GM23338 (cell line): ENCODE results near the gene OXER1. TPM values are rescaled to one million over a fixed set of nuclear protein-coding genes. Genes with fewer than 3 reads are reported as not detected.

Experiments
- polyA plus RNA-seq: library from polyadenylated mRNA; unstranded; fragments of >200 nt; fragmentation: Nextera tagmentation; extraction: Ambion mirVana; gene quantifications from 2 replicates; pipeline ENCODE4 v1.2.1, GENCODE V29; 2016
- small RNA-seq: library from RNA; depleted of rRNA; stranded (forward); fragments of <200 nt; gene quantifications from one replicate; pipeline ENCODE3, GENCODE V24; 2014; ENCODE audit warnings: low replicate concordance
- total RNA-seq: library from RNA; depleted of rRNA; stranded (reverse); fragments of >200 nt; shearing (Covaris generic); gene quantifications from 2 replicates; pipeline ENCODE4 v1.2.3, GENCODE V29; 2014; rRNA removed

OXER1 gene
- total and polyA plus RNA-seq, 2 experiments from 2014 or later = 0.69 to 1.5 TPM

Small RNAs within 50 kb of the gene (small RNA-seq; reads per million reads assigned to genes)
- not detected for gene RNU6-137P

Other genes with a start within 250 kb of the OXER1 start
- 145 and 162 TPM in 2 replicates for gene MTA3, start 195.5 kb downstream of the OXER1 start, total RNA-seq
- 202 and 208 TPM in 2 replicates for gene MTA3, start 195.5 kb downstream of the OXER1 start, polyA plus RNA-seq
- 0.97 and 2.6 TPM in 2 replicates for gene HAAO, start 28.4 kb upstream of the OXER1 start, total RNA-seq
- 2.4 and 3.2 TPM in 2 replicates for gene HAAO, start 28.4 kb upstream of the OXER1 start, polyA plus RNA-seq